GM12891 (cell line): Measurements from ENCODE around the gene ALK.
A peak's percentile ranks its signal among the peaks of the same experiment; 100 is the strongest.

ENCODE experiments used
- DNase-seq: peaks from one replicate; pipeline ENCODE4 v3.0.0; 2011; ENCODE audit warnings: low spot score; ENCODE audit not compliant: insufficient read length
- FAIRE-seq: peaks from 2 replicates; lab custom pipeline; 2011; peaks lifted over from hg19 to GRCh38; lab: Jason Lieb, UNC
- PAX5 ChIP-seq: IDR thresholded peaks from 2 replicates; pipeline ENCODE4 v1.6.1; 2011; ENCODE audit warnings: low read length, moderate library complexity, mild to moderate bottlenecking; ENCODE audit not compliant: insufficient read depth, severe bottlenecking
- POLR2A ChIP-seq: IDR thresholded peaks from 2 replicates; pipeline ENCODE4 v1.6.1; 2011; ENCODE audit warnings: low read depth, low read length, control low read depth
- POLR2AphosphoS5 ChIP-seq: IDR thresholded peaks from 2 replicates; pipeline ENCODE4 v1.6.1; 2011; ENCODE audit warnings: low read depth, low read length, control low read depth
- POU2F2 ChIP-seq: IDR thresholded peaks from 2 replicates; pipeline ENCODE4 v1.6.1; 2011; ENCODE audit warnings: low read depth, mild to moderate bottlenecking, control low read depth, low read length, moderate library complexity
- SPI1 ChIP-seq: IDR thresholded peaks from 2 replicates; pipeline ENCODE4 v1.6.1; 2011; ENCODE audit warnings: low read depth, low read length, control low read depth
- TAF1 ChIP-seq: IDR thresholded peaks from 2 replicates; pipeline ENCODE4 v1.6.1; 2011; ENCODE audit warnings: low read depth, low read length, control low read depth

The ALK gene

DNA sequence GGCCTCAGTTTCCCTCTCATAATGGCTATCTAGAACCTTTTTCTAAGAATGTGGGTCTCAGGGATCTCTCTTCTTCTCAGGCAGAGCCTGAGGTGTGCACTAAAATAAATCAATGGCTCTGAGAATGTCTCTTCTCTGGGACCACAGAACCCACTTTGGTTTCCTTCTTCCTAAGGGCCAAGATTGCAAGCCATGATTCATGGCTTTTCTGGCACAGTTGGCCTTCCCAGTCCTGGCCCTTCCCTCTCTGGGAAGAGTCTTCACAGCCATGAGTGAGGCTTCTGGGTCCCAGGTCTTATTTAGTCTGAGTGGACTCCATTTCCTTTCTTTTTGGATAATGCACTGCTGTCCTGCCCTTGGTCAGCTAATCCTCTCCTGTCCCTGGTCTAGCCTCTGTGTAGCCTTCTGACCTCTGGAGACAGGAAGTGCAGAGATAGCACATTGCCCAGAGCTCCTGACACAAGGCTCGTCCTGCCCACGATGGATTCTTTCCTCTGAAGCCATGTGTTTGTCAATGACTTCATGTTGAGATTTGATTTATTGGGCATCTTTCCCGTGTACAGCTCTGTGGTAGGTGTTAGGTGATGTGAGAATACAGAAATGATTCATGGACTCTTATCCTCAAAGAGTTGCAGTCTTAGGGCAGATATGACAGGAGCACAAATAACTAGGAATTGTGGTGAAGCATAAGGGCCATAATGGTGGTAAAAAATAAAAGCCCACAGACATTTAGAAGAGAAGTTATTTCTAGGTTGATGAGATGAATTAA lies 561.2 kb downstream of the ALK start:
- TF ChIP-seq PAX5 (no peak), TAF1 (no peak), POU2F2 (no peak), POLR2AphosphoS5 (no peak), SPI1 (no peak)
- no peak for FAIRE-seq

DNA sequence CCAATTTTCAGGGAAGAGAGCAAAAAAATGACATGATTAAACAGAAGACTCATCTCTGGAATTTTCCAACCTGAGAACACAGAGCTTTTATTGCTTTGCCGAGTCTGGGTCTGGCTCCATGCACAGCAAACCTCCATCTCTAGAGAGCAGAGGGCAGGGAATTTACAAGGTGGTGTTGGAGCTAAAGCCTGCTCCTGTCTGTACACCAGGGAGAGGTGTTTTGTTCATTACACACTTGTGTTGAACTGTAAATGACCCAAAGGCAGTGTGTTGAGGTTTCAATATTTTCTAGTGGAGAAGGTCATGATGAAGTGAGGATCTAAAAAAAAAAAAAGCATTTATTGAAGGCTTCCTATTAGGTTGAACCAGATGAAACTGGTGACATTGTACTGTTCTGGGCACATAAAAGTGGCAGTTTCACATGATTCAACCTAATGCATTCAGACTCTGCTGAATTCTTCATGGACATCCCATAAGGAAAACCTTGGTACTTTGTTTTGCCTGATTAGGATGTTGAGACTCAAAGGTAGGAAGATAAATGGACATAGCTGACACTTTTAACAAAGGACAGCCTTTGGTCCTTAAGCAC lies 567.9 kb downstream of the ALK start:
- no peak for TF ChIP-seq POLR2A
- TF ChIP-seq PAX5: no peak
- no peak for TF ChIP-seq SPI1
- no peak for TF ChIP-seq POLR2AphosphoS5
- TF ChIP-seq TAF1: no peak
- no peak for TF ChIP-seq POU2F2
- FAIRE-seq: no peak
- no peak for DNase-seq

More for the DNA sequence above, 561.2 kb downstream of the ALK start:
- no peak for DNase-seq

DNA sequence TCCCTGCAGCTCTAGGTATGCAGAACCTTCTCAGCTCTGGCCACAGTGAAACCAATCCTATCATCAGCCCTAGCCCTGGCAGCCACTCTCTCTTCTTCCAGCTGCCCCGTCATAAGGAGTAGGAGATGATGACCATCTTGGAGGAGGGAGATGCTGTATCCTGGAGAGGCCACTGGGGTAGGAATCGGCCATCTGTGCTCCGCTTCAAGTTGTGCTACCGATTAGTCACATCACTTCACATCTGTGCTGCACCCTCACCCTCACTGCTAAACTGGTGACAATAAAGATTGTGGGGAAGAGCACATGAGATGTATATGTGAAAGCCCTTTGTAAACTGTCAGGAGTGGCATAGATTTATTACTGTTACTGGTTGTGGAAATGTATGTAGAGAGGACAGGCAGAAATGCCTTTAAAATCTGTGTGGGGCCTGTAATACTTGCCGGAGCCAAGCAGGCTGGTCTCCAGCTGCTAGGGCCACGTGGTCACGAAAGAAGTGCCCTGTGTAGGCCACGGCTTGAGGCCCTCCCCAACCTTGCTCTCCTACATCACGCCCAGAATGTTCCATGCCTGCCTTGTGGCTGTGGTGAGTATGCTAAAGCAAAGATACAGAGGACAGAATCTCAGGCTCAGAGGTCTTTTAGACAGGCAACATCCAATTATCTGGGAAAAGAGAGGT lies 569.3 kb downstream of the ALK start:
- no peak for FAIRE-seq
- DNase-seq: no peak
- TF ChIP-seq SPI1: no peak
- TF ChIP-seq PAX5: no peak
- TF ChIP-seq POLR2AphosphoS5: no peak
- TF ChIP-seq POLR2A: no peak
- no peak for TF ChIP-seq TAF1
- no peak for TF ChIP-seq POU2F2

DNA sequence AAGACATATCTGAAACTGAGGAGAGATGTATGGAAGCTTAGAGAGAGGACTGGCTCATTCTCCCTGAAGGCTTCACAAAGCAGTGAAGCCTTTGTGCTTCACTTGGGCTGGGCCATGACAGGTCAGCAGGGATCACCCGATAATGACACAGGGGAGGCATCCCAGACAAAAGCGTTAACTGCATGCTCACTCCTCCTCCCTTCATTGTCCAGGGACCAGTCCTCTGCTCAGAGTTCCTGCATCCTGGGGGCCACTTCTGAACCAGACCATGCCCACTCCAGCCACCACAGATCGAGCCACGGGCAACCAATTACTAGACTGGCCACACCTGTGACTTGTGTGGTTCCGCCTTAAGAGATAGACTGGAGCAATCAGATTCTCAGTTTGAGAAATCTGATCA lies 570.1 kb downstream of the ALK start:
- FAIRE-seq (no peak), DNase-seq (no peak)
- TF ChIP-seq TAF1: no peak
- no peak for TF ChIP-seq POU2F2
- no peak for TF ChIP-seq POLR2AphosphoS5
- no peak for TF ChIP-seq SPI1
- no peak for TF ChIP-seq POLR2A
- no peak for TF ChIP-seq PAX5

DNA sequence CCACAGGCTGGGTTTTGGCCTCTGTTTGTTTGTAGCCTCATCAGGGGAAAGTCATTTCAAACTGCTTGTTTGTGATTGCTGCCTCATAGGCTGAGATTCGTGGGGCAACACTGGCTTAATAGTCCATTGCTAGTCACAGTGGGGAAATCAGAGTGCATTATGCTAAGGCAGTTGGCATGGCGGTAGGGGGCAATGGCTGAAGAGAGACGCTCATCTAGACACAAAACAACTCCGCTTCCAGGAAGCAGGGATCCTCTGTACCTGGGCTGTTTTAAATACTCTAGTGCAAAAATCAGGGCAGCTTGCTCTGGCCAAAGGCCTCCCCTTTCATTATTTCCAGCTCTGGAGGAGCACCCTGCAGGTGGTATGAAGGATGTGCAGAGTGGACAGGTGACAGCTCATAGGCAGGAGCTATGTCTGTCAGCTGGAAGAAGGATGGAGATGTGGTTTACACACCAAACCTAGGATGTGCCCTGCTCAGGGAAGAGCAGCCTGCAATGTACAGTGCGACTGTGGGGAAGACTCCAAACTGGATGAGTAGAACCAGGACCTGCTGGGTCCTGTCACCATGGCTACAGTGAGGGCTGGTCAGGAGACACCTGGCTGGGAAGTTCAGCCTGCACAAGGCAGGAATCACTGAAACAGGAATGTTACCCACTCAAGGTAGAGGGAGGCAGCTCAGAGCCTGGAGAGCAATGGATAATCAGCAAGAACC lies 571.9 kb downstream of the ALK start:
- FAIRE-seq: no peak
- no peak for TF ChIP-seq PAX5
- TF ChIP-seq SPI1: no peak
- no peak for TF ChIP-seq POLR2AphosphoS5
- TF ChIP-seq TAF1: no peak
- TF ChIP-seq POU2F2: no peak
- no peak for TF ChIP-seq POLR2A

DNA sequence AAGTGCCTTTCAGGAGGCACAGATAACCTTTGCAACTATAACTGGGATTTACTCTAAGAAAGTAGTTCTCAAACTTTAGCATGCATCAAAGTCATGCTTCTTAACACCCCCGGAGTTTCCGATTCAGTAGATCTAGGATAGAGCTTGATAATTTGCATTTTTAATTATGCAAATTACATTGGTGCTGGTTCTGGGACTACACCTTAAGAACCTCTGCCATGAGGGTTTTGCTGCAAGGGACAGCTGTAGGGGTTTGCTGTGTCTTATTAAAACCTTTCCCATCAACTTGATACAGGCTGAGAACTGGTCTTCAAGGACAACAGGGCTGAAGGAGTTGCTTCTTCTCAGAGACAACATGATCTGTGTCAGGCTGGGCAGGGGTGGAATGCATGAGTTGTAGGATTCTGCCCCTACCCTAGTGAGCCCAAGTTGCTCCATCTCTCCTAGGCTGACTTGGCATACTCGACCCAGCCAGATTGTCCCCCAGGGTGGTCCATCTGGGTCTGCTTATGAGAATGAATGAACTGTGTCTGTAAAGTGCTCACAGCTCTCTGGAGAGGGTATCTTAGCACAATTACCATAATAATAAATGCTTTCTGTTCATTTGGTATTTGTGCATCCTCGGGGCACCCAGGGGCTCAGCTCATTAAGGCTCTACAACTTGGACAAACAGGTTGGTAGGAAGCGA lies 573.5 kb downstream of the ALK start:
- DNase-seq (no peak), FAIRE-seq (no peak)

More for the DNA sequence above, 571.9 kb downstream of the ALK start:
- DNase-seq: no peak

DNA sequence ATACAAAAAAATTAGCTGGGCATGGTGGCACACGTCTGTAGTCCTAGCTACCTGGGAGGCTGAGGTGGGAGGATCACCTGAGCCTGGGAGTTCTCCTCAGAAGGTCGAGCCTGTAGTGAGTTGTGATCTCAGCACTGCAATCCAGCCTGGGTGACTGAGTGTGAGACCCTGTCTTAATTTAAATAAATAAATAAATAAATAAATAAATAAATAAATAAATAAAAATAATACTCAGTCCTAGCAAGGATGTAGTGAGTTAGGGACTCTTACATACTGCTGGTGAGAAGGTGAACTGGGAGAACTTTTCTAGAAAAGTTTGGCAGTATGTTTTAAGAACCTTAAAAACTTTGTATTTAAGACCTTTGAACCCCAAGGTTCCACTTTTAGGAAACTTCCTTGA lies 576.1 kb downstream of the ALK start:
- TF ChIP-seq POLR2A: no peak
- no peak for TF ChIP-seq PAX5
- no peak for TF ChIP-seq TAF1
- no peak for TF ChIP-seq POU2F2
- no peak for TF ChIP-seq POLR2AphosphoS5
- TF ChIP-seq SPI1: no peak
- DNase-seq (no peak), FAIRE-seq (no peak)

More for the DNA sequence above, 573.5 kb downstream of the ALK start:
- no peak for TF ChIP-seq SPI1
- TF ChIP-seq POU2F2: peak; percentile 51; the same call in 1 of the 2 replicates

DNA sequence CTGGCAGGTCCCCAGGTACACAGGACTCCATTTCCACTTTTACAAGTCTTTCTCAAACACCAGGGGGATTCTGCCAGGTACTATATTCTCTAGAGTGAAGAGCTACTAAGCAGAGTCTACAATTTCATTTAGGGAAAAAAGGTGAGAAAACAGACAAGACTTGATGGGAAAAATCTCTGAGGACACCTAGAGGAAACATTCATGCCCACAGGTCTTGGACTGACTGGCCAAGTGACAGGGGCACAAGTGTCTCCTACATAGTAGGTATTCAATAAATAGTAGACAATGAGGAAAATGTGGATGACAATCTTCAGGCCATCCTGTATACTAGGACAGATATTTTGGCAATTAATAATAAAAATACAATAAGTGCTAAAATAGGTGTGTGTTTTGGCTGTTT lies 577.6 kb downstream of the ALK start:
- FAIRE-seq: no peak
- DNase-seq: no peak
- no peak for TF ChIP-seq POLR2AphosphoS5
- TF ChIP-seq SPI1: no peak
- no peak for TF ChIP-seq POU2F2
- no peak for TF ChIP-seq PAX5
- TF ChIP-seq TAF1: no peak
- TF ChIP-seq POLR2A: no peak

DNA sequence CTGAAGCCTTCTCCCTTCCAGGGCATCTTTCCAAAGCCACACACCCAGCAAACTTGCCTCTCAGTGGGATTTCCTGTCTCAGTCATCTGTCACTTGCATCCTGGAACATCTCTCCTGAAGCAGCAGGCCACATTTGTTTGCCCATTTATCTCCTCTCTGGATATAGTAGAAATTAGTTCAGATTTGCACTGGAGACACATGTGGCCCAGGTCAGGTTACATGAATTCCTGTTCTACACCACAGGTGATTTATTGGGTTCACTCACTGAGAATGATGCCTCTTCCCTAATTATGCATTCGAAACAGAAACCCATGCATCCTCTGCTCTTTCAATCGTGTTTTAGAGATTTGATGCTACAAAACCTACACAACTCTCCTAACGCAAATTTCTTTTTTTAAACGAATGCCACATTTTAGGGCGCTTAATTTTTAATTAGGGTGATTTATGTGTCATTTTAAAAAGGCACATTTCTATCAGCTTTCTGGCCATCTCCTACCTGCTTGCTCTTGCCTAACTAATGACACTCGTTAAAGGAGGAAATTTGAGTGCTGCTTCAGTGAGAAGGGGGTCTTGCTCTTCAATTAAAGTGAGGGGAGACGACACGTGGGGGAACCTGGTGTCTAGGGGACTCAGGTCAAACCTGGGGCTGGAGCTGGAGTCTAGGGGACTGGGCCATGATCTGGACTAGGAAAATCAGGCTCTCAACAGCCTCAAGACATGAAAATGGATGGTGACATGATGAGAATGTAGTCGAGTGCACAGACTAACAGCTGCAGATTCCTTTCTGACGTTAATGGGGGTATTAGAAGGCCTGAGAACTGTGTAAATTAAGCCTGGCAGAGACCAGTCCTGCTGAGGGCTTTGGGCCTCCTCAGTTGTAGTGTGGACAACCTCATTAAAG lies 584.8 kb downstream of the ALK start:
- TF ChIP-seq POU2F2 (no peak), POLR2A (no peak), SPI1 (no peak), POLR2AphosphoS5 (no peak), PAX5 (no peak), TAF1 (no peak)
- DNase-seq (no peak), FAIRE-seq (peak; percentile 26)
